Hepatocyte (in vitro differentiated cells): ENCODE results near the gene FARP1. TPM values are rescaled to one million over a fixed set of nuclear protein-coding genes. Genes with fewer than 3 reads are reported as not detected.

Experiments
- DNase-seq: peaks from one replicate; pipeline ENCODE4 v3.0.0-alpha.2; 2016; ENCODE audit warnings: low spot score
- H2AFZ ChIP-seq: fragments of 200-600 bp; sonication (generic); 2 replicates; pipeline ENCODE4 v1.6.0; 2016; ENCODE audit warnings: antibody characterized with exemption, mild to moderate bottlenecking
- H3K27ac ChIP-seq: fragments of 200-600 bp; sonication (generic); 2 replicates; pipeline ENCODE4 v1.5.1; 2016; ENCODE audit warnings: mild to moderate bottlenecking
- H3K27me3 ChIP-seq: fragments of 200-600 bp; sonication (generic); 2 replicates; pipeline ENCODE4 v1.6.1; 2016
- H3K36me3 ChIP-seq: fragments of 200-600 bp; sonication (generic); replicated peaks from 2 replicates; pipeline ENCODE4 v1.5.1; 2016; ENCODE audit warnings: low read depth; ENCODE audit not compliant: insufficient read depth
- H3K4me1 ChIP-seq: fragments of 200-600 bp; sonication (generic); 2 replicates; pipeline ENCODE4 v1.5.1; 2016; ENCODE audit warnings: mild to moderate bottlenecking, moderate library complexity; ENCODE audit not compliant: insufficient read depth
- H3K4me2 ChIP-seq: fragments of 200-600 bp; sonication (generic); 2 replicates; pipeline ENCODE4 v1.6.0; 2016
- H3K4me3 ChIP-seq: fragments of 200-600 bp; sonication (generic); 2 replicates; pipeline ENCODE4 v1.5.1; 2016; ENCODE audit warnings: mild to moderate bottlenecking
- H3K79me2 ChIP-seq: fragments of 200-600 bp; sonication (generic); 2 replicates; pipeline ENCODE4 v1.6.0; 2017; ENCODE audit warnings: mild to moderate bottlenecking
- H3K9me2 ChIP-seq: fragments of 200-600 bp; sonication (generic); replicated peaks from 2 replicates; pipeline ENCODE4 v1.6.0; 2017; ENCODE audit warnings: mild to moderate bottlenecking; ENCODE audit not compliant: insufficient read depth
- H3K9me3 ChIP-seq: fragments of 200-600 bp; sonication (generic); 2 replicates; pipeline ENCODE4 v1.5.1; 2016; ENCODE audit warnings: low read depth, mild to moderate bottlenecking
- H4K20me1 ChIP-seq: fragments of 200-600 bp; sonication (generic); 2 replicates; pipeline ENCODE4 v1.6.0; 2016; ENCODE audit warnings: mild to moderate bottlenecking; ENCODE audit not compliant: insufficient read depth, poor library complexity, severe bottlenecking
- EZH2 ChIP-seq: fragments of 200-600 bp; sonication (generic); IDR thresholded peaks from 2 replicates; pipeline ENCODE4 v1.6.1; 2016; ENCODE audit warnings: antibody characterized with exemption, mild to moderate bottlenecking, borderline replicate concordance
- EZH2phosphoT487 ChIP-seq: fragments of 200-600 bp; sonication (generic); IDR thresholded peaks from one replicate; pipeline ENCODE4 v1.6.1; 2018; ENCODE audit warnings: antibody characterized with exemption, mild to moderate bottlenecking, low read depth, moderate library complexity; ENCODE audit not compliant: unreplicated experiment, severe bottlenecking
- WGBS: methylation state at CpG from one replicate; pipeline ENCODE4 v1.1.6; 2016; ENCODE audit warnings: low lambda C conversion rate; ENCODE audit errors: missing lambda C conversion rate; 5-methylcytosine and 5-hydroxymethylcytosine counted together
- polyA plus RNA-seq: library from polyadenylated mRNA; unstranded; fragments of >200 nt; fragmentation: Nextera tagmentation; extraction: Ambion mirVana; gene quantifications from 2 replicates; pipeline ENCODE4 v1.2.1, GENCODE V29; 2016
- total RNA-seq: library from RNA; depleted of rRNA; stranded (reverse); fragments of >200 nt; gene quantifications from 2 replicates; pipeline ENCODE4 v1.2.3, GENCODE V29; 2014
- TF ChIP-seq, protein P1 (sequence below): fragments of 200-600 bp; sonication (generic); IDR thresholded peaks from 2 replicates; pipeline ENCODE4 v1.5.1; 2016; ENCODE audit warnings: antibody characterized with exemption, mild to moderate bottlenecking; ENCODE audit not compliant: poor library complexity

The FARP1 gene
- total and polyA plus RNA-seq, 2 experiments from 2014 or later: 35.5 to 68.7 TPM

DNA sequence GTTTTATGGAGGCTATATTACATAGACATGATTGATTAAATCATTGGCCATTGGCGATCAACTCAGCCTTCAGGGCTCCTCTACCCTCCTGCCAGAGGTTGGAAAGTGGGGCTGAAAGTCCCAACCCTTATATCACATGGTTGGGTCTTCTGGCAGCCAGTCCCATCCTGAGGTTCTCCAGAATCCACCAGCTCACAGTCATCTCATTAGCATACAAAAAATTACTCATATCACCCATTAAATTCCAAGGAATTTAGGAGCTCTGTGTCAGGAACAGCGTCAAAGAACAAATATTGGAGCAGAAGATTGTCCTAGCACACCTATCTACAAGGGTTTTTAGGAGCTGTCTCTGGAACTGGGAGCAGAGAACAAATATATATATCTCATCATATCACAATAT lies 39.4 kb upstream of the FARP1 start:
- Histone ChIP-seq H3K36me3 (no peaks in the 10 kb centered on the region), H3K27me3 (no peaks in the 10 kb centered on the region), H3K9me2 (no peaks in the 10 kb centered on the region), H4K20me1 (no peaks in the 10 kb centered on the region), H3K79me2 (no peaks in the 10 kb centered on the region), H3K27ac (no peak overlapping the region), H3K9me3 (no peaks in the 10 kb centered on the region), H2AFZ (no peak overlapping the region), H3K4me3 (no peak overlapping the region), H3K4me1 (no peaks in the 10 kb centered on the region), H3K4me2 (no peak overlapping the region)
- no peak for DNase-seq
- TF ChIP-seq, protein P1, sequence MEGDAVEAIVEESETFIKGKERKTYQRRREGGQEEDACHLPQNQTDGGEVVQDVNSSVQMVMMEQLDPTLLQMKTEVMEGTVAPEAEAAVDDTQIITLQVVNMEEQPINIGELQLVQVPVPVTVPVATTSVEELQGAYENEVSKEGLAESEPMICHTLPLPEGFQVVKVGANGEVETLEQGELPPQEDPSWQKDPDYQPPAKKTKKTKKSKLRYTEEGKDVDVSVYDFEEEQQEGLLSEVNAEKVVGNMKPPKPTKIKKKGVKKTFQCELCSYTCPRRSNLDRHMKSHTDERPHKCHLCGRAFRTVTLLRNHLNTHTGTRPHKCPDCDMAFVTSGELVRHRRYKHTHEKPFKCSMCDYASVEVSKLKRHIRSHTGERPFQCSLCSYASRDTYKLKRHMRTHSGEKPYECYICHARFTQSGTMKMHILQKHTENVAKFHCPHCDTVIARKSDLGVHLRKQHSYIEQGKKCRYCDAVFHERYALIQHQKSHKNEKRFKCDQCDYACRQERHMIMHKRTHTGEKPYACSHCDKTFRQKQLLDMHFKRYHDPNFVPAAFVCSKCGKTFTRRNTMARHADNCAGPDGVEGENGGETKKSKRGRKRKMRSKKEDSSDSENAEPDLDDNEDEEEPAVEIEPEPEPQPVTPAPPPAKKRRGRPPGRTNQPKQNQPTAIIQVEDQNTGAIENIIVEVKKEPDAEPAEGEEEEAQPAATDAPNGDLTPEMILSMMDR: no peak
- 96% methylated on average over 2 of the region's 2 CpGs for WGBS

DNA sequence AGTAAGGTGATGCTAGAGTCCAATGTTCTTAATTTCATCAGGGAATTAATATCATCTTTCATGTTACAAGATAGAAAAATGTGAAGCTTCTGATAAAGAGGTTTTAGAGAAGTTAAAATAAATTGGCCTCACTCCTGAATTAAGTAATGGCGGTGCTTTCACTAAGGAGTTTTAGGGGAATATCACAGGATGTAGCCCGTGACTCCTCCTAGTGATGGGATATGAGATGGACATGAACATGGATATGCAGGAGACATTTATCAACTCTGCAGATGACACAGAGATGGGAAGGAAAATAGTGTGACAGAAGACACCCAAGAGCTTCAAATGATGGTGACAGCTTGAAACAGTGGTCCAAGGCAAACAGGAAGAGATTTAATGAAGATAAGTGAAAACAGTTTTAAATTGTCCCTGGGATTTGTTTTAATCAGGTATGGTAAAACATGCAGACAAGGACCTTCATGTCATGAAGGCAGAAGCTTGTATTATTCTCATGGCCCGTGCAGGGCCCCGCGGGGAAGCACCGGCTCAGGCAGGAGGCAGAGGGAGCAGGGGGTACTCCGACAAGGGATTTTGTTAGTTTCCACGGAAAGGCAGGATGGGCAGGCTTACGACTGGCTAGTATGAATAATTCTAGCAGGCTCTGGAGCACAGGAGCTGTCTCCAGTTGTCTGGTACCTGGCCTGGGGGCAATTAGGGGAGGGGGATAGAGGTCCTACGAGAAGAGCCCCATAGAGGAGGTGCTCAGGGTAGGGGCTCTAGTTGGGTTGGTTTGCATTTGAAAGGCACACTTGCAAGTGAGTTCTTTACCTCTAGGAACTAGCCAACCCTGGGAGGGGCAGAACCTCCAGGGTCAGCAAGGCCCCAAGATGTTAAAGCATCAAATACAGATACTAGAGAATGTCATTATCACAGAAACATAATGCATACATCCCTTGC lies 38.7 kb upstream of the FARP1 start:
- no peaks in the 10 kb centered on the region for H3K9me3 ChIP-seq
- no peaks in the 10 kb centered on the region for H4K20me1 ChIP-seq
- H3K27ac ChIP-seq: no peak overlapping the region
- no peaks in the 10 kb centered on the region for H3K9me2 ChIP-seq
- H2AFZ ChIP-seq: no peak overlapping the region
- no peaks in the 10 kb centered on the region for H3K36me3 ChIP-seq
- no peaks in the 10 kb centered on the region for H3K79me2 ChIP-seq
- TF ChIP-seq EZH2phosphoT487 (no peak), EZH2 (no peak)
- TF ChIP-seq, protein P1: peak; percentile 8
- H3K4me1 ChIP-seq: no peaks in the 10 kb centered on the region
- WGBS: 73% methylated on average over 10 of the region's 10 CpGs
- no peak for DNase-seq
- no peaks in the 10 kb centered on the region for H3K27me3 ChIP-seq
- no peak overlapping the region for H3K4me2 ChIP-seq
- no peak overlapping the region for H3K4me3 ChIP-seq

DNA sequence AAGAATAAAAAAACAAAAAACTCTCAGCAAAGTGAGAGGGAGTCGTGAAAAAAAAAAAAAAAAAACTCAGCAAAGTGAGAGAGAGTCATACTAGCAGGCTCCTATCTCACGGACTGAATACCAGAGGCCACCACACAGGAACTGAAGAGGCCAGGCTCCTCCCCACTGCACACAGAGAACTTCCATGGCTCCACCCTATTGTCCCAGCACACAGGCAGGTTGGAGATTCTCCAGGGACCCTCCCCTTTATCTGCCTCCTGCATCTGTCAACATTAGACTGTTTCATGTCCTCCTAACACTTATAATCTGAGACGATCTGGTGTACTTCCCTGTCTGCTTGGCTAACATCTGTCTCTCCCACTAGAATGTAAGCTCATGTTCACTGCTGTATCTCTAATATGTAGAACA lies 37.0 kb upstream of the FARP1 start:
- WGBS: 18% methylated on average over 3 of the region's 3 CpGs
- H3K9me2 ChIP-seq: no peaks in the 10 kb centered on the region
- H3K27me3 ChIP-seq: no peaks in the 10 kb centered on the region
- no peaks in the 10 kb centered on the region for H3K79me2 ChIP-seq
- H3K27ac ChIP-seq: peak overlapping the region; percentile 35
- H2AFZ ChIP-seq: peak overlapping the region; percentile 31
- no peak for TF ChIP-seq EZH2phosphoT487
- TF ChIP-seq EZH2: no peak
- TF ChIP-seq, protein P1: no peak
- H3K4me2 ChIP-seq: peak overlapping the region; percentile 28
- no peaks in the 10 kb centered on the region for H3K9me3 ChIP-seq
- H3K4me1 ChIP-seq: no peaks in the 10 kb centered on the region
- DNase-seq: peak; percentile 77
- no peaks in the 10 kb centered on the region for H4K20me1 ChIP-seq
- H3K36me3 ChIP-seq: no peaks in the 10 kb centered on the region
- H3K4me3 ChIP-seq: no peak overlapping the region
